Sigmoid colon (tissue), 4 donors: ENCODE results near the gene TMEM125.

Experiments
- EP300 ChIP-seq, 4 donors: sonication (generic); formaldehyde crosslinking; IDR thresholded peaks; one replicate each; pipeline ENCODE4 v1.6.1; 2017; ENCODE audit warnings: antibody characterized with exemption in 4 of 4
- POLR2A ChIP-seq, 2 donors: fragments of 450-650 bp; IDR thresholded peaks; one replicate each; pipeline ENCODE4 v1.6.1; 2016; ENCODE audit warnings: antibody characterized with exemption in 2 of 2, mild to moderate bottlenecking in 2 of 2, moderate library complexity in 2 of 2
- POLR2AphosphoS5 ChIP-seq, 4 donors: sonication (generic); formaldehyde crosslinking; IDR thresholded peaks; one replicate each; pipeline ENCODE4 v1.6.1; 2017; ENCODE audit warnings: antibody characterized with exemption in 4 of 4
- TF ChIP-seq, protein P1 (sequence below), 4 experiments: fragments of 450-650 bp in 3 of 4; fragments of 200-600 bp in 1 of 4; IDR thresholded peaks; one replicate each; pipeline ENCODE4 v1.5.1; 2016 to 2019; ENCODE audit warnings: antibody characterized with exemption in 4 of 4, mild to moderate bottlenecking in 3 of 4, moderate library complexity in 2 of 4

DNA sequence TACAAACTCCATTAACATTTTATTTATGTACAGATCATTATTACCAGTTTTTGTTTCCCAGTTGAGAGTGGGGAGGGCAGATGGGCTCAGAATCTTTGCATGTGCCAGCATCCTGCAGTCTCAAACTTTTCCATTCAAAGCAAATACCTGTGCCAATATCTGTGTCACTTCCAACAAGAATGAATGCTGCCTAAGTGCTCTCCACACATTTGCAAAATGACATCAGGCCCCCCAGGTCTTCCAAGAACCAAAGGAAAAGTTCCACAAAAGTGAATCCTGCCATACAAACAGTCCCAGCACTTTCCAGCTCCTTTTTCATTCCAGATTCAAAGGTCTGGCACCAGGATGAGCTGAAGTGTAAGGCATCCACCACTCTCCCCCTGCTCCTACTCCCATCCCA is 29.3 kb downstream of the TMEM125 start:
- TF ChIP-seq, protein P1, sequence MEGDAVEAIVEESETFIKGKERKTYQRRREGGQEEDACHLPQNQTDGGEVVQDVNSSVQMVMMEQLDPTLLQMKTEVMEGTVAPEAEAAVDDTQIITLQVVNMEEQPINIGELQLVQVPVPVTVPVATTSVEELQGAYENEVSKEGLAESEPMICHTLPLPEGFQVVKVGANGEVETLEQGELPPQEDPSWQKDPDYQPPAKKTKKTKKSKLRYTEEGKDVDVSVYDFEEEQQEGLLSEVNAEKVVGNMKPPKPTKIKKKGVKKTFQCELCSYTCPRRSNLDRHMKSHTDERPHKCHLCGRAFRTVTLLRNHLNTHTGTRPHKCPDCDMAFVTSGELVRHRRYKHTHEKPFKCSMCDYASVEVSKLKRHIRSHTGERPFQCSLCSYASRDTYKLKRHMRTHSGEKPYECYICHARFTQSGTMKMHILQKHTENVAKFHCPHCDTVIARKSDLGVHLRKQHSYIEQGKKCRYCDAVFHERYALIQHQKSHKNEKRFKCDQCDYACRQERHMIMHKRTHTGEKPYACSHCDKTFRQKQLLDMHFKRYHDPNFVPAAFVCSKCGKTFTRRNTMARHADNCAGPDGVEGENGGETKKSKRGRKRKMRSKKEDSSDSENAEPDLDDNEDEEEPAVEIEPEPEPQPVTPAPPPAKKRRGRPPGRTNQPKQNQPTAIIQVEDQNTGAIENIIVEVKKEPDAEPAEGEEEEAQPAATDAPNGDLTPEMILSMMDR (IDR thresholded peaks at IDR 0.05): no peak
- TF ChIP-seq POLR2A (IDR thresholded peaks at IDR 0.05) (no peak), POLR2AphosphoS5 (IDR thresholded peaks at IDR 0.05) (no peak), EP300 (IDR thresholded peaks at IDR 0.05) (no peak)
